Stimulated activated naive CD4-positive, alpha-beta T cell (primary cell): Measurements from ENCODE around the gene CCNY.

ENCODE experiments used
- DNase-seq, 6 experiments: peaks; one replicate each; lab custom pipeline; 2025; lab: John Stamatoyannopoulos, UW

CCNY gene

GRCh38 chr10:35452847-35453246 is 116.5 kb downstream of the CCNY start:
- DNase-seq, result no peak

GRCh38 chr10:35453855-35454532 is 117.7 kb downstream of the CCNY start:
- no peak for DNase-seq

- DNase-seq, result no peak
Measured at GRCh38 chr10:35456153-35456720, 119.9 kb downstream of the CCNY start.

DNA sequence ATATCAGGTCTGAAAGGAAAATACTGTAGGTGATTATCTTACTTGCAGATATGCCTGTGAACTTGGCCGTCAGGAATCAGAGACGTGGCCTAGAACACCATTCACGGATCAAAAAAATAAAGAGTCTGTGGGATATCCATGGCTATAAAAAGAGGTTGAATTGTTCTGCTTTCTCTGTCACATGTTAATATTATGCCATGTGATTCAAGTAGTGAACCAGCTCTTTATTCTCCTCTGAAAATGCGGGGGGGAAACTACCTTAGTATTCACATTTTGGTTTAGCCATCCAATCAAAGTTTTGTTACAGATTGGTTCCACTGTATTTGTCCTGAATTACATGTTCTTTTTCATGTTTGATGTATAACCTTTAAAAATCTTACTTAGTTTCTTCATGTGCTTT is 120.5 kb downstream of the CCNY start:
- no peak for DNase-seq

- DNase-seq, result no peak
Measured at GRCh38 chr10:35458500-35459448, 122.5 kb downstream of the CCNY start.

DNA sequence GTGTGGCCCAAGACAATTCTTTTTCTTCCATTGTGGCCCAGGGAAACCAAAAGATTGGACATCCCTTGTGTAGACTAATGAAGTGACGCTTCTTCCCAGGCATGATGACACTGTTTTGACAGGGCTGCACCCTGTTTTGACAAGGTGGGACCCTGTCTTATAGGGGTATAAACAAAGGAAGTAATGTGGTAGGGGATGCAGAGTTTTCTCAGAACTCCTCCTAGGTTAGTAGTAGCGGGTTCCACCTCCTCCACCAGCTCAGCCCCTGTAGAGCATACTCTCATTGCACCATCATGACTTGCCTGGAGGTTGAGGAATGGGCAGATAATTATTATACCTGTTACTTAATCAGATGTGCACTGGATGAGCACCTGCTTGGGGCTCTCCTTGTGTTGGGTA is 123.1 kb downstream of the CCNY start:
- DNase-seq, result no peak

DNA sequence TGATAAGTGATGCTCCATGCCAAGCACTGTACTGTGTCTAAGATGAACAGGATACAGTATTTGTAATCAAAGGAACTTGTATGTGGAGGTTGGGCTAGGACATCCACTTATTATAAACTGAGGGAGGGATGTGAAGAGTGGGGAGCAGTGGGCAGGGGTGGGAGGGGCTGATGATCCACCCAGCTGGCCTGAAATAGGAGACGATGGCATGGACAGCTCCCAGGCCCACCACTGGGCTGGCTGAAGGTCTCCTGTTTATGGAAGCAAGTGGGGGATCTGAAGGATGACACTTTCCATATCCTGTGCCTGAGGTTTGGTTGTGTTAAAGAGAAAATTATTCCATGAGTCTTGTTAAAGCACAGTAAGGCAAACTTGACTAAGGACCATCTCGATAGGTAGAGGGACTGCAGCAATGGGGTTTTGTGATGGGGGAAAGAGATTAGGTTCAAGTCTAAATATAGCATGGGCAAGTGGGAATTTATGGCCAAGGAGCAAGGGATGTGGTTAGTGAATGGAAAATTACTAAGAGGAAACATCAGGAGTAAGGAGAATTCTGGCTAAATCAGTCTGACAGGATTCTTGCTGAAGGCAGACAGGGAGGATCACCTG is 124.6 kb downstream of the CCNY start:
- DNase-seq, result no peak

DNA sequence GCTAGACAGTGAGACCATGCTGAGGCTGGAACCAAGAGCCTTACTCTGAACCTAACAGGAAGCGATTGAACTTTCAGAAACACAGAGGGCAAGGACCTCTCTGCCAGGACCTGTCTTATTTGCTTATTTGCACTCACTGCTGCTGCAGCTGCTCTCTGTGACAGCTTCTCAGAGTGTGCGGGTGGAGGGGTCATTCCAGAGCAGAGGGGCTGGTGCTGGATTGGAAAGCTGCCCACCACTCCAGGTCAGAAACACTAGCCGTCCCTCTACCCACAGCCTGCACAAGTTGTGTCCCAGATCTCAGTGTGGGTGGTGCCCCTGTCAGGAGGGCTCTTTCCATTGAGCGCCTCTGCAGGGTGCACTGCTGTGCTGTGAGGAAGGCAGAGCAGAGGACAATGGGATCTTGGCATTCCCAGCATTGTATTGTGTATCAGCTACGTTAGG is 126.2 kb downstream of the CCNY start:
- DNase-seq, result no peak

DNA sequence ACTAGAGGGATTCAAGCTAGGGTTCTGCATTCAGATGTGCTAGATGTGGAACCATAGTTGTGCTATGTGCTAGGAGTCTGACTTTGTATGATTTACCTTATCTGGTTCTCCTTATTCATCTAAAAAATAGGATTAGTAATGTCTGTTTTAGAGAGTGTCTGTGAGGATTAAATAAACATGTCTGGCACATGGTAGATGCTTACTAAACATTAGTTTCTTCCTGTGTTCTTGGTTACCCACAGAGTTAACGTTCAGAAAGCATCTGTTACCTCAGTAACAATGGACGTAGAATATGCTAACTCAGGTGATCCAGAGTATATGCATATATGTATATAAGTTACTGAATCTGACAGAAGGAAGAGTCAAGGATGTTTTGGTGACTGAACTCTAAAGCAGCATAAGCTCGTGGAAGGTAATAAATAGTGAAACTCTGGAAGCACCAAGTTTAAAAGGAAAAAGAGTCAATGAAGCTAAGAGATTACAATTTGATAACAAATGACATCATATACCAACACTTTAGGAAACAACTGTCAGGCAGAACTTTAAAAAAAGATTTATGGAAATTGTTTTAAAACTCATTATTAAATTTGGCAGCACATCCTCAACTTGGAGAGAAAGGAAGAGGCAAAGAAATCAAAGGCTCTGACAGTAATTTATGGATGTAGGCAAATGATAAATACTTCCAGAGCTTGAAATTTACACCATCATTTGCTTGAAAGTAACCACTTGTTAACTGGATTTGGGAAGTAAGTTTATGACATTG is 127.0 kb downstream of the CCNY start:
- DNase-seq, result no peak

- no peak for DNase-seq
Measured at GRCh38 chr10:35463878-35464277, 127.6 kb downstream of the CCNY start.

GRCh38 chr10:35464825-35465456 is 128.6 kb downstream of the CCNY start:
- DNase-seq, result no peak

- DNase-seq, result no peak
Measured at GRCh38 chr10:35465673-35466072, 129.4 kb downstream of the CCNY start.

DNA sequence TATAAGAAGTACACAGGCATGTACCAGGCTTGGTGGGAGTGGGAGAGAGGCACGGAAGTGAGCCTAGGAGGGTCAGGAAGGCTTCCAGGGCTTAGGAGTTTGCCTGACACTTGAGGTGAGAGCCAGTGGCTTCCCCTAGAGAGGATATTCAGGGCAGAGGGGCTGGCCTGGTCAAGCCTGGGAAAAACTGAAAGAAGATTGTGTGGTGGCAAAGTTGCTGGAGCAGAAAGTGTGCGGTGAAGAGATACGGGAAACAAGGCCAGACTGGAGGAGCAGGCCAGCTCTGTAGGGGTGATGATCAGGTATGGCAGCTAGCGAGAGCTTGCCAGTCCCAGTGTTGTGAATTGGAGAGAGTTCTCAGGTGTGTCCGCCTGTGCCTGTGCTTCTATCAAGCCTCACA is 129.9 kb downstream of the CCNY start:
- DNase-seq, result no peak

DNA sequence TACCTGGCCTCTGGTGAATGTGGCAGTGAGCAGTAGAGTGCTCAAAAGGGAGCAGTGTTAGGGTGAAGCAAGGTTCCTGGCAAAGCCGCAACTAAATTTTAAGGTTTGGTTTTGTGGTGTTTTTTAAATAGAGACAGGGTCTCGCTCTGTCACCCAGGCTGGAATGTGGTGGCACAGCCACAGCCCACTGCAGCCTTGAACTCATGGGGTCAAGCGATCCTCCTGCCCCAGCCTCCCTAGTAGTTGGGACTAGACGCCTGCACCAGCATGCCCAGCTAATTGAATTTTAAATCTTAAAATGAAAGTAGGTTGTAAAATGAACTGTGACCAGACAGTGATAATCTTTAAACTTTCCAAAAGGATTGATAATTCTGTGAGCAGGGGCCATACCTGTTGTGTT is 130.4 kb downstream of the CCNY start:
- no peak for DNase-seq

- DNase-seq, result no peak
Measured at GRCh38 chr10:35467186-35467585, 130.9 kb downstream of the CCNY start.

- DNase-seq, result no peak
Measured at GRCh38 chr10:35470248-35470924, 134.1 kb downstream of the CCNY start.

DNA sequence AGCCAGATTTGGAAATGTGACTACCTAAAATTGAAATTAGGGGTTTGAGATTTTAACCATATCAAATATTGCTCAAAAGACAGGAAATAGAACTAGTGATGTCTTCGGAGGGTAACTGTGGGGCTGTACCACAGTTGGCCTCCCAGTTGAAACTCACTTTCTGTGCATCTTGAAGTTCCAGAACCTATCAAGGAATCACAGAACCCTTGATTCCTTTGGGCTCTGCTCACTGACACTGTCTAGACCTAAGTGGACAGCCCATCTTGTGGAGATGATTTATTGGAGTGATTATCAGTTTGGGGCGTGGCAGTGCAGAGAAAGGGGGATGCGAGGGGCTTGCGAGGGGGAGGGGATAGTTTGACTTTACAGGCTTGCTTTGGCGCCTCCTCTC is 134.6 kb downstream of the CCNY start:
- DNase-seq, result no peak

DNA sequence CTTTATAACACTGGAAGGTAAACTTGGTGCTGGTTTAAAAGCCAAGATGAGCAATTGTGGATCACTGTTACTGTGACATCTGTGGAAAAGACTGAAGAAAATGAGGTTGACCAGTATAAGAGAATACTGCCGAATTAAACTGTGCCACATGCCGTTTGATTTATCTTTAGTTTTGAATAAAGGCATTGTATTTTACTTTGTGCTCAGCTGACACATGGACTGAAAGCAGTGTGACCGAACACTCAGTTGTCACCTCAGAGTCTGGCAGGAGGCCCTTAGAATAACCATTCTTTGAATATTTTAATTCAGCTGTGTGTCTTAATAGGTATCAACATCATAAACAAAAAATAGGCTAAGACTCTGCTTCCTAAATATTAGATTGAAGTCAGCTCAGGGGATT is 135.1 kb downstream of the CCNY start:
- DNase-seq, result no peak

DNA sequence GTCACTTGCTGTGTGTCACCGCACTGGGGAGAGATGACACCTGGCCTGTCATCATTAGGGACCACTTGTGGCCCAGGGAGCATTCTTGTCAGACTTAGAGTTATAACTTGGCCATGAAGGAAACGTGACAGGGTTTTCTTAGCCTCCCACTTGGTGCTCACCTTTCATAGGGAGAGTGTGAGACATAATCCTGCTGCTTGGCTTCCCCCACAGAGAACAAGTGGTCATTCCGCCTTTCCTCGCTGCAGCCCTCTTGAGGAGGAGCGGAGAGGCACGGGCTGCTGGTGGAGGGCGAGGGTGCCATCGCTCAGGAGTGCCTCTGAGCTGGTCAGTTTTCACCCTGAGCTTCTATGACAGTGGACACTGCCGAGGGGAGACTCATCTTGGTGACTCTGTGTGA is 143.8 kb downstream of the CCNY start:
- DNase-seq, result no peak

DNA sequence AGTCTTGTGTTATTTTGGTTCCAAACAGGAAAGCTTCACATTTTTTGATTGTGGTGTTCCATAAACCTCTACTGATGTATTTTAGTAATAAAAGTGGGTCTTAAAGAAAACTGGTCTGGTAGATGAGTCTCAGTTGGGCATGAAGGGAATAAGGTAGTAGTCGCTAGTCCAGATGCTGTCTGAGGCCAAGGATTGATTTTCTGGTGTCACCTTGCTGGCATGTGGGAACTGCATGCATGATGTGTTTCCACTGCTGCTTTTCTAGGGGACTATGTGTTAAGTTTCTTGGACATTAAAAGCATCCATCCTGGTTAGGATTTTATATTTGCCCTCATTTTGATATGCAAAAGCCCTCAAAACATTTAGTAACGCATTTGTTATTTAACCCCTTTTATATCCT is 145.1 kb downstream of the CCNY start:
- DNase-seq, result no peak
